LNCaP clone FGC (cell line): ENCODE data around the gene COX6B2.

Source experiments
- DNase-seq: peaks from one replicate; pipeline ENCODE4 v3.0.0-alpha.2; 2011; ENCODE audit warnings: low read depth
- H3K4me3 ChIP-seq: 2 replicates; pipeline ENCODE4 v1.5.1; 2011; ENCODE audit warnings: mild to moderate bottlenecking, low read depth, low read length, control low read depth
- TF ChIP-seq, protein P1 (sequence below): IDR thresholded peaks from 2 replicates; pipeline ENCODE4 v1.5.1; 2012; ENCODE audit warnings: mild to moderate bottlenecking; ENCODE audit not compliant: control insufficient read depth, insufficient read depth; ENCODE audit errors: extremely low read depth

COX6B2 gene

DNA sequence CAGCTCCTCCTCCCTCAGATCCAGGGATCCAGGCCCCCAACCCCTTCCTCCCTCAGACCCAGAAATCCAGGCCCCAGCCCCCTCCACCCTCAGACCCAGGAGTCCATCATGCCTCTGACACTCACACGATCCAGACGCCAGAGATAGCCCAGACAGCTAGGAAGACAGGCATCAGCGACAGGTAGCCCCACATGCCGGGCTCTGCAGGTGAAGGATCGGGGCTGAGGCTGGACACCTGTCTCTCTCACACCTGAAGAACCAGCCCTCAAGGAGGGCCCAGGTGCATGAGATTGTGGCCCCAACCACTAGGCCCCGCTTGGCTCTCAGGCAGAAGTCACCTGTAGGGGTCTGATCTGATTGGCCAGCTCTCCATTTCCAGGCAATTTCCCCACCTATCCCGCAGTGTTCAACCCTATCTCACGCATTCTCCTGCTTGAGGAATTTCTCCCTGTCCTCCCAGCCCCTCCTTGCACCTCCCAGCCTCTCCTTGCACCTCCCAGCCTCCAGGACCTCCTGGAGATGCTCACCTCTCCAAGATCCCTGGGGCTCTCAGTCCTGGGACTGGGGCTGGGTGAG is 33.6 kb downstream of the COX6B2 start:
- H3K4me3 ChIP-seq = no peak overlapping the region
- TF ChIP-seq, protein P1, sequence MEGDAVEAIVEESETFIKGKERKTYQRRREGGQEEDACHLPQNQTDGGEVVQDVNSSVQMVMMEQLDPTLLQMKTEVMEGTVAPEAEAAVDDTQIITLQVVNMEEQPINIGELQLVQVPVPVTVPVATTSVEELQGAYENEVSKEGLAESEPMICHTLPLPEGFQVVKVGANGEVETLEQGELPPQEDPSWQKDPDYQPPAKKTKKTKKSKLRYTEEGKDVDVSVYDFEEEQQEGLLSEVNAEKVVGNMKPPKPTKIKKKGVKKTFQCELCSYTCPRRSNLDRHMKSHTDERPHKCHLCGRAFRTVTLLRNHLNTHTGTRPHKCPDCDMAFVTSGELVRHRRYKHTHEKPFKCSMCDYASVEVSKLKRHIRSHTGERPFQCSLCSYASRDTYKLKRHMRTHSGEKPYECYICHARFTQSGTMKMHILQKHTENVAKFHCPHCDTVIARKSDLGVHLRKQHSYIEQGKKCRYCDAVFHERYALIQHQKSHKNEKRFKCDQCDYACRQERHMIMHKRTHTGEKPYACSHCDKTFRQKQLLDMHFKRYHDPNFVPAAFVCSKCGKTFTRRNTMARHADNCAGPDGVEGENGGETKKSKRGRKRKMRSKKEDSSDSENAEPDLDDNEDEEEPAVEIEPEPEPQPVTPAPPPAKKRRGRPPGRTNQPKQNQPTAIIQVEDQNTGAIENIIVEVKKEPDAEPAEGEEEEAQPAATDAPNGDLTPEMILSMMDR = no peak
- DNase-seq = no peak

DNA sequence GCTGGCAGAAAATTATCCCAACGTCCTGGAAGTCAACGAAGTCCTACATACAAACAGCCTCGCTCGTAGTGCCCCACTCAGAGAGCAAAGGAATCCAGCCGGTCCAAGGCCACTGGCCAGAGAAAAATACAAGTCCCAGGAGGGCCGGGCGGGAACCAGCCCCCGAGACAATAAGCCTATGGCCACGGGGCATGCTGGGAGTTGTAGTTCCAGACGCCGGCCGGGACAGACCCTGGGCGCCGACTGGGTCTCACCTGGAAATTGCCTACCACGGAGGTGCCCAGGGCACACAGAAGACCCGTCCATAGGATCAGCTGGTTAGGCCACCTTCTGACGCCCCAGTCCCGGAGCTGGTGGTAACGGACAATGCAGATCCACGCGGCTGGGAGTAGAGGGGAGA is 34.7 kb downstream of the COX6B2 start:
- no peak for DNase-seq
- TF ChIP-seq, protein P1 = no peak
- H3K4me3 ChIP-seq = no peak overlapping the region

DNA sequence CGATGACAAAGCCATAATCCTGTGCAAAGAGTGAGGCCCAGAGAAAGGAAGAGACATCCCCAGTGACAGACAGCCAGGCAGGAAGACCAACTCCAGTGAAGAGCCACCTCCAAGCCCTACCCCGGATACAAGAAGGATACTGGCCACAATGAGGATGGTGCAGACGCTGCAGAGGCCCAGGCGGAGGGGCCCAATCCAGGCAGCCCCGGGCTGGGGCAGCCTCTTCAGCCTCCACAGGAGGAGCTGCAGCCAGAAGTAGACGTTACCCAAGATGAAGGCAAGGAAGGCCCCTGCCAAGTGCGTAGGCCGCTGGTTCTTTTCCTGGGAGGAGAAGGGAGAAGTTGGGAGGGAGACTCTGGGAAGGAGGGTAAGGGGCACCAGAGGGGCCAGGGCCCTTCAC is 37.9 kb downstream of the COX6B2 start:
- no peak for DNase-seq
- TF ChIP-seq, protein P1 = no peak
- H3K4me3 ChIP-seq = no peak overlapping the region

DNA sequence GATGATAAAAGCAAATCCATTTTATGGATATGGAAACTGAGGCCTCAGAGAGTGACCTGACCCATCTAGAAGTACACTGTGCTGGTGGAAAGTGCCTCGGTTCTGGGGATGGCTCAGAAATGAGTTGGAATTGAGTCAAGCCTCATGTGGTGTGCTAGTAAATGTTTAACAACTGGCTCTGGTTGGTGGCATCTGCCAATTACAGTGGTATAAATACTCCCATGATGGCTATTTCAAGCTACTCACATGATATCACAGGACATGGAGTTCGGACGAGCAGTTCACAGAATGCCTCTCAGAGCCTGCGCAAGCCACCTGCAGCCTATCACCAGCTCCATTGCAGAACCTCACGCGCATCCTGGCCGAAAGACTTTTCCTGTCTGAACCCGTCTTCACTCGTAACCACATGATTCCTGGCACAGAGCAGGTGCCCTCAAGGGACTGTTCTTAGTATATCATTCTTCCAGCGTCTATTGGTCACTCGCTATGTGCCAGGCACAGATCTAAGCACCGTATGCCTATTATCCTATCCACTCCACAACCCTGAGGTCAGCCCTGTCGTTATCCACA is 38.5 kb downstream of the COX6B2 start:
- TF ChIP-seq, protein P1 = no peak
- no peak for DNase-seq
- no peak overlapping the region for H3K4me3 ChIP-seq

DNA sequence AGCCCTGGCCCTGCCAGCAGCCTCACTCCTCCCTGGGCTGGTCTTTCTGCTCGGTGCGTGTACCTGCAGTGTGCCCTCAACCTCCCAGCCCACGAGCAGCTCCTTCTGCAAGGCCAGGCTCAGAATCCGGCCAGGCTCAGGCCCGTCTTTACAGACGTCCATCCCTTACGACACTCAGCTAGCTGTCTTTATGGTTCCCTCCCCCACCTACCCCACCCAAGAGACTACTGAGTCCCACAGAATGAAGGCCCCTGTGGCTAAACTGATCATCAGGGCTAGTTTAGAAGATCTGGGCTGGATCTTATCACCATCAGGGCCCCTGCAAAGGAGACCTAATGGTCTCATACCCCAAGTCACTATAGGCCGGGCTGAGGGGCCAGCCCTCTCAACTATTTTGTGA is 40.1 kb downstream of the COX6B2 start:
- no peak for DNase-seq
- TF ChIP-seq, protein P1 = no peak

DNA sequence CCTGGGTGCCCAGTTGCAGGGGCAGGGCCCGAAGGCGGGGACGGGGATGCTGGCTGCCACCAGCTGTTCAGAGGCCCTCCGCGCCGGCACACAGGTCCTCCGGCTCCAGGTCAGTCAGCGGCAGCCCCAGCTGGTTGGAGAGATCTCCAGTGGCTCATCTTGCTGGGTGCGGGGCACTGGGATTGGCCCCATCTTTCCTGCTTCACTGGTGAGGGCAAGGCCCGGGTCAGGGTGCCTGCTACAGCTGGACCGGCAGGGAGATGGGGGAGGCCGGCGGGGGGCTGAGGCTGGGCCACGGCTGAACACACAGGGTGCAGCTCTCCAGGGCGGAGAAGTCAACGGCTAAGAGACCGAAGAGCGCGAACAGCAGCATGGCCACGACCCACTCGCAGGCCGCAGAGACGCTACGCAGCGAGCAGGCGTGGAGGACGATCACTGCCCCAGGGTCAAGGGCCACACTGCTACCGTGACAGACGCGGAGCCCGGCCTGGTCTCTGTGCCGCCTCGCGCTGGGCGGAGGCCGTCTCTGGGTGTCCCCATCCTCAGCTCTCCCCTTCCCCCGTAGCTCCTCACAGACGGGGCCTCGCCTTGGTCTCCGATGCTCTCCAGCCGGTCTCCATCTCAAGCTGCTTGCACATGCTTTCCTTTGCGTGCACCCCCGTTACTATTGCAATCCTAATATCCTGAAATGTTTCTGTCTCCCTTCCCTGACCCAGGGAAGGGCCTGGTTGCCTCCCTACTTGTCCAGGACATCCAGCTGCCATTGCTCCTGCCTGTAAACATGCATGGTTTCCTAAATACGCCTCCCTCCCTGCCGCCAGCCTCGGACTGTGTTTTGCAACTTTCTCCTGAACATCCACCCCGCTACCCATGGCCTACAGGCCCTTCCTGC is 41.7 kb downstream of the COX6B2 start:
- no peak overlapping the region for H3K4me3 ChIP-seq
- DNase-seq = no peak
- TF ChIP-seq, protein P1 = no peak

More for the DNA sequence above, 40.1 kb downstream of the COX6B2 start:
- no peak overlapping the region for H3K4me3 ChIP-seq
